OCI-LY7 (cell line): ENCODE data around the gene FAM13A. TPM values are rescaled to one million over a fixed set of nuclear protein-coding genes. Genes with fewer than 3 reads are reported as not detected.

Experiments
- BruUV-seq: library from RNA; stranded (reverse); fragments of 400-500 nt; replicated peaks from 2 replicates; lab custom pipeline; 2021; lab: Mats Ljungman, UMichigan
- CTCF ChIA-PET: fragments of 300-600 bp; sonication (Branson Sonifier 250); formaldehyde crosslinking; loops from one replicate; lab custom pipeline; 2022; ENCODE audit warnings: antibody characterized with exemption; ENCODE audit not compliant: unreplicated experiment; lab: Charles Lee
- POLR2A ChIA-PET: fragments of 300-600 bp; sonication (Branson Sonifier 250); formaldehyde crosslinking; loops from one replicate; lab custom pipeline; 2022; ENCODE audit warnings: antibody characterized with exemption; lab: Charles Lee
- DNase-seq: peaks from one replicate; pipeline ENCODE4 v3.0.0-alpha.2; 2015; ENCODE audit warnings: low spot score
- H2AFZ ChIP-seq: fragments of 200-600 bp; sonication (generic), shearing (Covaris generic); 2 replicates; pipeline ENCODE4 v1.6.1; 2014; ENCODE audit warnings: mild to moderate bottlenecking, antibody characterized with exemption, low read length, moderate library complexity
- H3K27ac ChIP-seq: fragments of 200-600 bp; sonication (generic); 2 replicates; pipeline ENCODE4 v1.5.1; 2014; ENCODE audit warnings: mixed run types, low read depth, mild to moderate bottlenecking, moderate library complexity, low read length, inconsistent platforms; ENCODE audit not compliant: poor library complexity, severe bottlenecking
- H3K36me3 ChIP-seq: fragments of 200-600 bp; sonication (generic); 2 replicates; pipeline ENCODE4 v1.6.1; 2014; ENCODE audit warnings: mild to moderate bottlenecking, antibody characterized with exemption, low read length, moderate library complexity, mixed read lengths; ENCODE audit not compliant: insufficient read depth
- H3K4me1 ChIP-seq: fragments of 200-600 bp; sonication (generic); 2 replicates; pipeline ENCODE4 v1.5.1; 2014; ENCODE audit warnings: mild to moderate bottlenecking, low read length; ENCODE audit not compliant: insufficient read depth, poor library complexity, severe bottlenecking
- H3K4me2 ChIP-seq: fragments of 200-600 bp; sonication (generic); 2 replicates; pipeline ENCODE4 v1.6.1; 2014; ENCODE audit warnings: mild to moderate bottlenecking, low read length
- H3K4me3 ChIP-seq: fragments of 200-600 bp; sonication (generic); 2 replicates; pipeline ENCODE4 v1.5.1; 2014; ENCODE audit warnings: mild to moderate bottlenecking, low read depth, low read length; ENCODE audit not compliant: poor library complexity, severe bottlenecking
- H3K79me2 ChIP-seq: fragments of 200-600 bp; sonication (generic); 2 replicates; pipeline ENCODE4 v1.6.1; 2016; ENCODE audit warnings: low read depth, mild to moderate bottlenecking, low read length, moderate library complexity, mixed read lengths; ENCODE audit not compliant: insufficient read depth
- H3K9me2 ChIP-seq: fragments of 200-600 bp; sonication (generic); 2 replicates; pipeline ENCODE4 v1.6.1; 2016; ENCODE audit warnings: mild to moderate bottlenecking, low read length, mixed read lengths; ENCODE audit not compliant: insufficient read depth
- H3K9me3 ChIP-seq: fragments of 200-600 bp; sonication (generic); 2 replicates; pipeline ENCODE4 v1.6.1; 2014; ENCODE audit warnings: mild to moderate bottlenecking, mixed run types, low read length, mixed read lengths
- H4K20me1 ChIP-seq: fragments of 200-600 bp; sonication (generic); 2 replicates; pipeline ENCODE4 v1.6.1; 2014; ENCODE audit warnings: mild to moderate bottlenecking, antibody characterized with exemption, low read length, moderate library complexity, mixed read lengths; ENCODE audit not compliant: insufficient read depth
- CTCF ChIP-seq: fragments of 200-600 bp; sonication (generic); conservative IDR thresholded peaks from 2 replicates; pipeline ENCODE4 v1.5.1; 2014; ENCODE audit warnings: mild to moderate bottlenecking, antibody characterized with exemption, low read length, moderate library complexity, mixed read lengths
- EZH2phosphoT487 ChIP-seq: fragments of 200-600 bp; sonication (generic); IDR thresholded peaks from 2 replicates; pipeline ENCODE4 v1.6.1; 2018; ENCODE audit warnings: low read depth, borderline replicate concordance, mild to moderate bottlenecking, mixed run types, antibody characterized with exemption, low read length, moderate library complexity, mixed read lengths
- intact Hi-C: fragments of 100-400 bp; cut with micrococcal nuclease; formaldehyde crosslinking; loops from one replicate; pipeline ENCODE4 v1.10.0; 2022; ENCODE audit not compliant: unreplicated experiment
- total RNA-seq, 2 experiments: library from RNA; depleted of rRNA in 1 of 2; stranded (reverse); fragments of >200 nt in 1 of 2; shearing (Covaris generic) in 1 of 2; gene quantifications; 2 replicates each; pipeline ENCODE4 v1.2.3, GENCODE V29; 2014 to 2022

Gene FAM13A
- total RNA-seq, 2 experiments from 2014 or later: not detected

- no peaks in the 10 kb centered on the region for H4K20me1 ChIP-seq
- intact Hi-C loops: no loop called here
- DNase-seq: no peak
- H3K9me2 ChIP-seq: no peaks in the 10 kb centered on the region
- BruUV-seq: no TSS peak
- CTCF ChIA-PET: no interaction called here
- no peaks in the 10 kb centered on the region for H3K36me3 ChIP-seq
- H2AFZ ChIP-seq: no peak overlapping the region
- no peak overlapping the region for H3K4me2 ChIP-seq
- H3K27ac ChIP-seq: no peak overlapping the region
- POLR2A ChIA-PET: no interaction called here
- TF ChIP-seq CTCF: no peak
- no peak for TF ChIP-seq EZH2phosphoT487
- no peak overlapping the region for H3K4me3 ChIP-seq
- H3K9me3 ChIP-seq: no peaks in the 10 kb centered on the region
- no peaks in the 10 kb centered on the region for H3K4me1 ChIP-seq
- no peaks in the 10 kb centered on the region for H3K79me2 ChIP-seq
These were observed 85.4 kb downstream of the FAM13A start for GRCh38 chr4:88971536-88971935.

- ChIA-PET POLR2A (interaction anchor here (0.7 kb wide), 1 partner anchor 1314 kb away, joined by 3 read pairs; no protein-coding TSS in a partner anchor), CTCF (no interaction called here)
- H2AFZ ChIP-seq: no peak overlapping the region
- no peak overlapping the region for H3K4me3 ChIP-seq
- intact Hi-C loops: no loop called here
- H3K9me2 ChIP-seq: no peaks in the 10 kb centered on the region
- H3K9me3 ChIP-seq: no peaks in the 10 kb centered on the region
- H3K27ac ChIP-seq: no peak overlapping the region
- no peak for TF ChIP-seq CTCF
- no peak for TF ChIP-seq EZH2phosphoT487
- H4K20me1 ChIP-seq: no peaks in the 10 kb centered on the region
- no peak for DNase-seq
- BruUV-seq: no TSS peak
- H3K36me3 ChIP-seq: no peaks in the 10 kb centered on the region
- H3K4me2 ChIP-seq: no peak overlapping the region
- H3K79me2 ChIP-seq: no peaks in the 10 kb centered on the region
- no peaks in the 10 kb centered on the region for H3K4me1 ChIP-seq
These were observed 87.2 kb downstream of the FAM13A start for GRCh38 chr4:88969746-88970145.

- TF ChIP-seq EZH2phosphoT487 (no peak), CTCF (no peak)
- H3K4me2 ChIP-seq: no peak overlapping the region
- H4K20me1 ChIP-seq: no peaks in the 10 kb centered on the region
- no peak overlapping the region for H3K4me3 ChIP-seq
- no peaks in the 10 kb centered on the region for H3K79me2 ChIP-seq
- ChIA-PET POLR2A (interaction anchor here (0.7 kb wide), 1 partner anchor 1313 kb away, joined by 3 read pairs; no protein-coding TSS in a partner anchor), CTCF (no interaction called here)
- DNase-seq: no peak
- intact Hi-C loops: no loop called here
- H3K27ac ChIP-seq: no peak overlapping the region
- H3K4me1 ChIP-seq: no peaks in the 10 kb centered on the region
- no peaks in the 10 kb centered on the region for H3K9me2 ChIP-seq
- no peaks in the 10 kb centered on the region for H3K9me3 ChIP-seq
- no peaks in the 10 kb centered on the region for H3K36me3 ChIP-seq
- no peak overlapping the region for H2AFZ ChIP-seq
- no TSS peak for BruUV-seq
These were observed 87.7 kb downstream of the FAM13A start for GRCh38 chr4:88969271-88969670.
